SK-N-MC (cell line): ENCODE measurements around the gene TXNDC11.

ENCODE experiments used
- EZH2 ChIP-seq: fragments of 200-600 bp; sonication (generic); IDR thresholded peaks from one replicate; pipeline ENCODE4 v1.6.1; 2017; ENCODE audit warnings: antibody characterized with exemption
- POLR2AphosphoS5 ChIP-seq: IDR thresholded peaks from 2 replicates; pipeline ENCODE4 v1.6.1; 2012; ENCODE audit warnings: mild to moderate bottlenecking, low read depth, low read length, borderline replicate concordance

GRCh38 chr16:11669380-11670146 lies 73.1 kb downstream of the TXNDC11 start:
- TF ChIP-seq EZH2 (no peak), POLR2AphosphoS5 (no peak)
